CD4-positive, alpha-beta T cell treated with Interleukin-4 for 4 hours (primary cell): ENCODE data around the gene CXCL14.

ENCODE experiments used
- DNase-seq: peaks from one replicate; pipeline ENCODE4 v3.0.0-alpha.2; 2020

CXCL14 gene

GRCh38 chr5:135578685-135579341 is at the start of gene CXCL14:
Gene CXCL14 (minus strand): TSS chr5:135578991. CDS start chr5:135578778, 213 bp downstream.
- no peak for DNase-seq

GRCh38 chr5:135626636-135627035 is 47.8 kb upstream of the CXCL14 start:
- DNase-seq = no peak

- DNase-seq = no peak
Measured at GRCh38 chr5:135625961-135626360, 47.2 kb upstream of the CXCL14 start.

- no peak for DNase-seq
Measured at GRCh38 chr5:135625486-135625885, 46.7 kb upstream of the CXCL14 start.

- no peak for DNase-seq
Measured at GRCh38 chr5:135625061-135625460, 46.3 kb upstream of the CXCL14 start.

GRCh38 chr5:135623186-135623715 is 44.5 kb upstream of the CXCL14 start:
- DNase-seq = no peak

GRCh38 chr5:135615581-135616260 is 36.9 kb upstream of the CXCL14 start:
- DNase-seq = no peak

GRCh38 chr5:135615171-135615570 is 36.4 kb upstream of the CXCL14 start:
- DNase-seq = no peak

GRCh38 chr5:135609981-135610380 is 31.2 kb upstream of the CXCL14 start:
- no peak for DNase-seq

- DNase-seq = no peak
Measured at GRCh38 chr5:135608761-135609443, 30.1 kb upstream of the CXCL14 start.

GRCh38 chr5:135608361-135608760 is 29.6 kb upstream of the CXCL14 start:
- no peak for DNase-seq

- DNase-seq = no peak
Measured at GRCh38 chr5:135606431-135606830, 27.6 kb upstream of the CXCL14 start.

- DNase-seq = no peak
Measured at GRCh38 chr5:135605221-135605620, 26.4 kb upstream of the CXCL14 start.

GRCh38 chr5:135604056-135604455 is 25.3 kb upstream of the CXCL14 start:
- DNase-seq = no peak

GRCh38 chr5:135602882-135603721 is 24.3 kb upstream of the CXCL14 start:
- DNase-seq = no peak

GRCh38 chr5:135601466-135601865 is 22.7 kb upstream of the CXCL14 start:
- no peak for DNase-seq

GRCh38 chr5:135600971-135601381 is 22.2 kb upstream of the CXCL14 start:
- DNase-seq = no peak

- no peak for DNase-seq
Measured at GRCh38 chr5:135600152-135600570, 21.4 kb upstream of the CXCL14 start.

GRCh38 chr5:135599421-135600151 is 20.8 kb upstream of the CXCL14 start:
- no peak for DNase-seq

GRCh38 chr5:135598691-135599395 is 20.1 kb upstream of the CXCL14 start:
- DNase-seq = no peak

GRCh38 chr5:135596788-135597187 is 18.0 kb upstream of the CXCL14 start:
- no peak for DNase-seq
